Duodenal mucosa (tissue), 2 donors: ENCODE measurements around the gene RAD51C.
"Not testable (repeated sequence)": the region's sequence is repeated elsewhere in the genome, so short reads cannot be mapped to it uniquely, and the experiment has no call there.

Source experiments
- H3K27ac ChIP-seq: one replicate; pipeline ENCODE4 v1.7.0; 2013; ENCODE audit warnings: low read depth, low read length
- H3K27me3 ChIP-seq, 2 donors: one replicate each; pipeline ENCODE4 v1.7.0; 2013; ENCODE audit warnings: low read length in 2 of 2, control low read depth in 1 of 2; ENCODE audit not compliant: insufficient read depth in 2 of 2, control insufficient read depth in 1 of 2
- H3K36me3 ChIP-seq, 2 donors: one replicate each; pipeline ENCODE4 v1.7.0; 2013; ENCODE audit warnings: low read length in 2 of 2, control low read depth in 1 of 2; ENCODE audit not compliant: insufficient read depth in 2 of 2, control insufficient read depth in 1 of 2
- H3K4me1 ChIP-seq, 2 donors: one replicate each; pipeline ENCODE4 v1.7.0; 2013; ENCODE audit warnings: low read length in 2 of 2, control low read depth in 1 of 2; ENCODE audit not compliant: insufficient read depth in 2 of 2, control insufficient read depth in 1 of 2
- H3K4me3 ChIP-seq, 2 donors: one replicate each; pipeline ENCODE4 v1.7.0; 2013; ENCODE audit warnings: low read length in 2 of 2, low read depth in 1 of 2
- H3K9ac ChIP-seq, 2 donors: one replicate each; pipeline ENCODE4 v1.7.0; 2013; ENCODE audit warnings: low read length in 2 of 2, low read depth in 1 of 2
- H3K9me3 ChIP-seq, 2 donors: one replicate each; pipeline ENCODE4 v1.7.0; 2013; ENCODE audit warnings: low read length in 2 of 2, control low read depth in 1 of 2; ENCODE audit not compliant: control insufficient read depth in 1 of 2

The RAD51C gene

DNA sequence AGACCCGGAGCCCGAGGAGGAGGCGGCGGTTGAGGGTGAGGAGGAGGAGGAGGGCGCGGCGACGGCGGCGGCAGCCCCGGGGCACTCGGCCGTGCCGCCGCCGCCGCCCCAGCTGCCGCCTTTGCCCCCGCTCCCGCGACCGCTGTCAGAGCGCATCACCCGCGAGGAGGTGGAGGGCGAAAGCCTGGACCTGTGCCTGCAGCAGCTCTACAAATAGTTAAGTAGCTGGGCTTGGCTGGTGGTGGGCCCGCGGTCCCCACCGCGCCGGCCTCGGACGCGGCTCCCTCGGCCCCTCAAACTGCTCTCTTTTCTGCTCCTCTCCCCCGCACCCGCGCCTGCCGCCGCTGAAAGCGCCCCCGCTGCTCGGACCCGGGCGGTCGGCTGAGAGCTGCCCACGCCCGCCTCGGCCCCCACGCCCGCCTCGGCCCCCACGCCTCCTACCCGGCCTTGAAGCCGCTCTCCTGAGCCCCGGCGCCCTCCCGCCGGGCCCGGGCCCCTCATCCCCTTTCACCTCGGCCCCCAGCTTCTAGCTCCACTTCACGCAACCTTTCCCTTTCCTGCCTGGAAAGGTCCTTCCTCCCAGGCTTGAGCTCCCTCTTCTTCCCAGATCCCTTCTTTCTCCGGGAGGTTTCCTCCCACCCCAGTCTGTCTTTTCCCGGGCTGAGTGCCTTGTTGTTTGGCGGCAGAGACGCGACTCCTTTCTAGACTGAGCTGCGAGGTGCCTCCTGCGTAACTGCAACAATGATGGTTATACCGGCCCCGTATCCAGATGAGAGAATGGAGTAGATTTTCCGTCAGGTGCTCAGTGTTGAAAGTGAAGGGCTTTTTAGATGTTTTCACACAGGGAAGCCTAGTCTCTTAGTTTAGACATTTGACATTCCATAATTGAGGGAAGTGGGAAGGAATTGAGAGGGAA is 64.1 kb downstream of the RAD51C start:
- Histone ChIP-seq H3K9me3 (no peaks in the 10 kb centered on the region), H3K9ac (no peak overlapping the region), H3K36me3 (no peaks in the 10 kb centered on the region), H3K27ac (no peak overlapping the region), H3K4me3 (peak overlapping the region; percentile 73), H3K27me3 (peaks cover 42 to 45% of the 10 kb centered on the region in 2 donors), H3K4me1 (peaks cover 8 to 10% of the 10 kb centered on the region in 2 donors)

- Histone ChIP-seq H3K9me3 (no peaks in the 10 kb centered on the region), H3K4me3 (peak overlapping the region; percentile 73), H3K9ac (no peak overlapping the region), H3K27me3 (peaks cover 45 to 46% of the 10 kb centered on the region in 2 donors), H3K27ac (no peak overlapping the region), H3K36me3 (no peaks in the 10 kb centered on the region), H3K4me1 (peaks cover 8 to 10% of the 10 kb centered on the region in 2 donors)
These were observed 64.8 kb downstream of the RAD51C start for GRCh38 chr17:58757162-58757613.

DNA sequence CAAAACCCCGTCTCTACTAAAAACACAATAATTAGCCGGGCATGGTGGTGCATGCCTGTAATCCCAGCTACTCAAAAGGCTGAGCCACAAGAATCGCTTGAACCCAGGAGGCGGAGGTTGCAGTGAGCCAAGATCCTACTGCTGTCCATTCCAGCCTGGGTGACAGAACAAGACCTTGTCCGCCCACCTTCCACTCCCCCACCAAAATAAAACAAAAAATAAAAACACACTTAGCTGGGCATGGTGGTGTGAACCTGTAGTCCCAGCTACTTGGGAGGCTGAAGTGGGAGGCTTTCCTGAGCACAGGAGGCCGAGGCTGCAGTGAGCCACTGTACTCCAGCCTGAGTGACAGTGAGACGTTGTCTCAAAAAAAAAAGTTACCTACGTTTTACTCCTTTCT is 66.5 kb downstream of the RAD51C start:
- H3K27ac ChIP-seq = no peak overlapping the region
- no peaks in the 10 kb centered on the region for H3K36me3 ChIP-seq
- H3K4me1 ChIP-seq = peaks cover 8 to 10% of the 10 kb centered on the region in 2 donors
- no peak overlapping the region for H3K4me3 ChIP-seq
- no peaks in the 10 kb centered on the region for H3K9me3 ChIP-seq
- H3K27me3 ChIP-seq = peaks cover 45 to 46% of the 10 kb centered on the region in 2 donors
- H3K9ac ChIP-seq = no peak overlapping the region

DNA sequence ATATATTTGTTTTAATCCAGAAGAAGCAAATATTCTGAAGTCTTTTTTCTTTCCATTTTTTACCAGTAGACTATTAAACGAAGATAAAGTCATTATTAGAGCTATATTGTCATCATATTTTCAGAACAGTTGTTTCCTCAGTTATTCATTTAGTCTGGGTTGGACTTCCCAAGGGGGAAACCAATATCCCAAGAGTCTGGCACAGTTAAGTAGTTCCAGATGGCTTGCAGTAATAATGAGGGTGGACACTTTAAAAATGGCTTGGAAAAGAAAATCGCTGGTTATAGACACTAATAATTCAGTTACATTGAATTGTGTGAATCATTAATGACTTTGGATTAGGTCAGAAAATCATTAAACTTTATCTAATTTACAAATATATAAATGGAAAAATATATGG is 67.1 kb downstream of the RAD51C start:
- H3K9ac ChIP-seq = no peak overlapping the region
- H3K4me3 ChIP-seq = no peak overlapping the region
- H3K36me3 ChIP-seq = no peaks in the 10 kb centered on the region
- no peak overlapping the region for H3K27ac ChIP-seq
- H3K4me1 ChIP-seq = peaks cover 8 to 10% of the 10 kb centered on the region in 2 donors
- H3K9me3 ChIP-seq = no peaks in the 10 kb centered on the region
- H3K27me3 ChIP-seq = peaks cover 45 to 46% of the 10 kb centered on the region in 2 donors

GRCh38 chr17:58760248-58760647 is 67.8 kb downstream of the RAD51C start:
- Histone ChIP-seq H3K27me3 (peaks cover 42 to 43% of the 10 kb centered on the region in 2 donors), H3K27ac (no peak overlapping the region), H3K9me3 (no peaks in the 10 kb centered on the region), H3K4me1 (peaks cover 8 to 9% of the 10 kb centered on the region in 2 donors), H3K9ac (no peak overlapping the region), H3K4me3 (no peak overlapping the region), H3K36me3 (no peaks in the 10 kb centered on the region)

DNA sequence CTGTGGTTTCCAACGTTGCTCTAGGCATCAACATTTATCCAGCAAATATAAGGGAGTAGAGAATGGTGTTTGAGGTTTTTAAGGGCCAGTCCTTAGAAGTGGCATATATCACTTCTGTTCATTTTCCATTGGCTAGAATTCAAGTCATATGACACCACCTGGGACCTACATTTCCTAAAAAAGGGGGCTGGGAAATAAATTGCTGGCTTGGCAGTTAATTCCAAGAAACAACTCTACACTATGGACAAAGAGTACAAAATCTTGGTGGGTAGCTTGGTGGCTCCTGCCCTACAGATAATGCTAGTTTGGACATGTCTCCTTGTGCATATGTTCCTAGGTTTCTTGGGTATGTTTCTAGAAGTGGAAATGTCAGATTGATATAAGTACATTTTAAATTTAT is 70.9 kb downstream of the RAD51C start:
- Histone ChIP-seq H3K36me3 (no peaks in the 10 kb centered on the region), H3K27me3 (peaks cover 19 to 20% of the 10 kb centered on the region in 2 donors), H3K9me3 (no peaks in the 10 kb centered on the region), H3K27ac (no peak overlapping the region), H3K4me3 (no peak overlapping the region), H3K4me1 (no peaks in the 10 kb centered on the region), H3K9ac (no peak overlapping the region)

- H3K27me3 ChIP-seq = peaks cover 13 to 17% of the 10 kb centered on the region in 2 donors
These were observed 72.0 kb downstream of the RAD51C start for GRCh38 chr17:58764373-58764772.

GRCh38 chr17:58778482-58778881 is 86.1 kb downstream of the RAD51C start:
- not testable (repeated sequence) for H3K27me3 ChIP-seq, H3K9ac ChIP-seq, H3K4me1 ChIP-seq, H3K27ac ChIP-seq, H3K36me3 ChIP-seq, H3K9me3 ChIP-seq, H3K4me3 ChIP-seq

More at GRCh38 chr17:58764373-58764772, 72.0 kb downstream of the RAD51C start:
- H3K36me3 ChIP-seq = no peaks in the 10 kb centered on the region
- H3K27ac ChIP-seq = no peak overlapping the region
- no peaks in the 10 kb centered on the region for H3K4me1 ChIP-seq
- H3K9ac ChIP-seq = no peak overlapping the region
- no peaks in the 10 kb centered on the region for H3K9me3 ChIP-seq
- H3K4me3 ChIP-seq = no peak overlapping the region

GRCh38 chr17:58779446-58779845 is 87.0 kb downstream of the RAD51C start:
- no peaks in the 10 kb centered on the region for H3K9me3 ChIP-seq
- no peak overlapping the region for H3K27ac ChIP-seq
- H3K9ac ChIP-seq = no peak overlapping the region
- H3K36me3 ChIP-seq = no peaks in the 10 kb centered on the region
- no peaks in the 10 kb centered on the region for H3K4me1 ChIP-seq
- H3K4me3 ChIP-seq = no peak overlapping the region
- no peaks in the 10 kb centered on the region for H3K27me3 ChIP-seq

DNA sequence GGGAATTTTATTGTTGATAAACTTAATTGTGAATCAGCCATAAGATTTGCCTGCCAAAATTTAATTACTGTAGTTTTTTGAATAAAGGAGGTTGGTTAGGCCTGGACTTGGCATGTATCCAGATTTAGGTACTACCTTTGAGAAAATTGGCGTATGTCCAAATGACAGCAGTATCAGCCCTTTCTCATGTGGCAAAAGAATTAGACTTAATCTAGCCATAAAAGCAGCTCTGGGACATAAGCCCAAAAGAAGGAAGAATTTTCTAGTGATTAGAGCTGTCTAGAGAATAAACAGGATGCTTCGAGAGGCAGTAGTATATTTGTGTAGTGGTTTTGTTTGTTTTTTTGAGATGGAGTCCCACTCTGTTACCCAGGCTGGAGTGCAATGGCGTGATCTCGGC is 91.0 kb downstream of the RAD51C start:
- H3K4me3 ChIP-seq = no peak overlapping the region
- H3K27me3 ChIP-seq = no peaks in the 10 kb centered on the region
- no peaks in the 10 kb centered on the region for H3K4me1 ChIP-seq
- H3K27ac ChIP-seq = no peak overlapping the region
- H3K9me3 ChIP-seq = no peaks in the 10 kb centered on the region
- no peak overlapping the region for H3K9ac ChIP-seq
- no peaks in the 10 kb centered on the region for H3K36me3 ChIP-seq
